OCI-M1 (cell line): ENCODE results near the gene PIR.

Experiments
- DNase-seq: peaks from one replicate; lab custom pipeline; 2025; lab: John Stamatoyannopoulos, UW

The PIR gene

GRCh38 chrX:15493118-15493962 lies at the start of gene PIR:
TSS of gene PIR (minus strand) at chrX:15493333. CDS start at chrX:15491257, 2,076 bp downstream.
- peak; percentile 92 for DNase-seq

- no peak for DNase-seq
Measured at GRCh38 chrX:15530318-15530717, 37.2 kb upstream of the PIR start.

GRCh38 chrX:15529165-15529564 lies 36.0 kb upstream of the PIR start:
- DNase-seq = no peak

- no peak for DNase-seq
Measured at GRCh38 chrX:15525664-15526416, 32.7 kb upstream of the PIR start.

- DNase-seq = no peak
Measured at GRCh38 chrX:15524417-15524816, 31.3 kb upstream of the PIR start.

GRCh38 chrX:15523088-15523487 lies 30.0 kb upstream of the PIR start:
- DNase-seq = no peak

- no peak for DNase-seq
Measured at GRCh38 chrX:15522464-15522863, 29.3 kb upstream of the PIR start.

GRCh38 chrX:15515931-15516330 lies 22.8 kb upstream of the PIR start:
- peak; percentile 85 for DNase-seq

- DNase-seq = no peak
Measured at GRCh38 chrX:15514279-15514678, 21.1 kb upstream of the PIR start.

- peak; percentile 40 for DNase-seq
Measured at GRCh38 chrX:15512401-15512965, 19.4 kb upstream of the PIR start.

- no peak for DNase-seq
Measured at GRCh38 chrX:15511563-15511962, 18.4 kb upstream of the PIR start.

- no peak for DNase-seq
Measured at GRCh38 chrX:15509845-15510244, 16.7 kb upstream of the PIR start.

GRCh38 chrX:15507005-15507404 lies 13.9 kb upstream of the PIR start:
- no peak for DNase-seq

GRCh38 chrX:15505101-15505500 lies 12.0 kb upstream of the PIR start:
- DNase-seq = peak; percentile 69

GRCh38 chrX:15504661-15505060 lies 11.5 kb upstream of the PIR start:
- peak; percentile 51 for DNase-seq

- DNase-seq = no peak
Measured at GRCh38 chrX:15501506-15501905, 8.4 kb upstream of the PIR start.

GRCh38 chrX:15500497-15500966 lies 7.4 kb upstream of the PIR start, which contains the start of gene BMX:
TSS of gene BMX (plus strand) at chrX:15500807. CDS start at chrX:15508354, 7,547 bp downstream.
- no peak for DNase-seq

GRCh38 chrX:15499976-15500375 lies 6.8 kb upstream of the PIR start:
- no peak for DNase-seq

- no peak for DNase-seq
Measured at GRCh38 chrX:15498741-15499140, 5.6 kb upstream of the PIR start.

GRCh38 chrX:15497865-15498264 lies 4.7 kb upstream of the PIR start:
- DNase-seq = peak; percentile 85

GRCh38 chrX:15496824-15497223 lies 3.7 kb upstream of the PIR start:
- no peak for DNase-seq

GRCh38 chrX:15495801-15496200 lies 2.7 kb upstream of the PIR start:
- DNase-seq = no peak

GRCh38 chrX:15492469-15492868 lies 664 bp downstream of the PIR start:
- DNase-seq = peak; percentile 34
